Measurements from ENCODE around the gene DGCR8.

Gene DGCR8

DNA sequence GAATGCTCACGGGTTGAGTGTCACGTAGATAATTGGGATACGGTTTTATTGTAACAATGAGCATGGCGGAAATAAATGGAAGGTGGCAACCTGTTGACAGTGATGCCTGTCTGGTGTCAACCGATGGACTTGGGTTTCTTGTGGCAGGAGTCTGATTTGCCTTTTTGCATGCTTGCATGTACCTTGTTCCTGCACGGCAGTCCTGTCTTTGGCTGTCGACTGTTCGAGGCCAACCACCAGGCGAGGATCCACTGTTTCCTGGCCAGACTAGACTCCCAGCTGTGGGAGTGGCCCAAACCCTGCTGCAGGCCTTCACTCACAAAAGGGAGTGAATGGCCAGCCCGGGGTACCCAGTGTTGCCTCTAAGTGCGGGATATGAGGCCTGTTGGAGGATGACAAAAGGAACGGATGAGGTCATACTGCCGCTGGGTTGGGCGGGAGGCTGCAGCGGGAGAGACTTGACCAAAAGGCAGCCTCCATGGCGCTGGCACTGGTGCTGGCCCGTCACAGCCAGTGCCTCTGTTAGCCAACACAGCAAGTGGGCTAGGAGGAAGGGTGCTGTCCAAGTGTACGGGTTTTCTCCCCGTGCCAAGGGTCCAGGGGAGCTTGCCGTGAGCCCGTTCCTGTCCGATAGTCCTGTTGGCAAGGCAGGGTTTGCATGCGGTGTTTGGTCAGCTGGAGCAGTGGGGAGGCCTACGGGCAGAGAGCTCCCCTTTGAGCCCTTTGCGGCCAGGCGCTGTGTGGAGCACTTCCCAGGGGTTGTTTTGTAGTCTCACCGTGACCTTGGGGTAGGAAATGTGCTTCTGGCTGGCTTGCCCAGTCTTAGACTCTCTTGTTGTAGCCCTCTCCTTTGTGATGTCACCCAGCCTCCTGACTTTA is 974 bp downstream of the DGCR8 start:
- DNase-seq = peak; percentile 82
- peak overlapping the region; percentile 97 for H3K4ac ChIP-seq (ENCODE audit: low read depth, low read length)
- H3K4me3 ChIP-seq (ENCODE audit: low read length) = peak overlapping the region; percentile 100
- peak overlapping the region; percentile 100 for H3K9ac ChIP-seq (ENCODE audit: low read length)
- H4K5ac ChIP-seq (ENCODE audit: low read length) = no peak overlapping the region
- H3K27me3 ChIP-seq (ENCODE audit: insufficient read depth, low read length, poor library complexity) = no peaks in the 10 kb centered on the region
- H3K79me2 ChIP-seq (ENCODE audit: control insufficient read depth, insufficient read depth, low read length) = peaks cover 53% of the 10 kb centered on the region
- no peak overlapping the region for H2BK15ac ChIP-seq (replicated peaks; ENCODE audit: low read depth)
- H4K8ac ChIP-seq (ENCODE audit: low read depth, low read length) = no peak overlapping the region
- peak overlapping the region; percentile 99 for H3K56ac ChIP-seq (ENCODE audit: low read length)
- H3K18ac ChIP-seq (ENCODE audit: low read length) = peak overlapping the region; percentile 98
- H3K79me1 ChIP-seq (ENCODE audit: low read length) = peaks cover 25% of the 10 kb centered on the region
- peaks cover 5% of the 10 kb centered on the region for H3K36me3 ChIP-seq (ENCODE audit: control insufficient read depth, insufficient read depth, low read length)
- peak overlapping the region; percentile 95 for H3K27ac ChIP-seq (ENCODE audit: low read depth, low read length)
- WGBS (ENCODE audit: extremely low coverage, insufficient coverage, low lambda C conversion rate) = no CpG with 5 or more reads among the region's 27 CpGs
- peaks cover 18% of the 10 kb centered on the region for H3K4me1 ChIP-seq (ENCODE audit: control insufficient read depth, low read depth, low read length)
- H3K23ac ChIP-seq (ENCODE audit: low read length) = peak overlapping the region; percentile 96
- H3K4me2 ChIP-seq (ENCODE audit: low read length) = peak overlapping the region; percentile 97
- H2BK120ac ChIP-seq (ENCODE audit: low read depth, low read length) = no peak overlapping the region
- H2AK5ac ChIP-seq (ENCODE audit: low read length) = peak overlapping the region; percentile 97
- peak overlapping the region; percentile 35 for H2BK5ac ChIP-seq (ENCODE audit: low read length)

DNA sequence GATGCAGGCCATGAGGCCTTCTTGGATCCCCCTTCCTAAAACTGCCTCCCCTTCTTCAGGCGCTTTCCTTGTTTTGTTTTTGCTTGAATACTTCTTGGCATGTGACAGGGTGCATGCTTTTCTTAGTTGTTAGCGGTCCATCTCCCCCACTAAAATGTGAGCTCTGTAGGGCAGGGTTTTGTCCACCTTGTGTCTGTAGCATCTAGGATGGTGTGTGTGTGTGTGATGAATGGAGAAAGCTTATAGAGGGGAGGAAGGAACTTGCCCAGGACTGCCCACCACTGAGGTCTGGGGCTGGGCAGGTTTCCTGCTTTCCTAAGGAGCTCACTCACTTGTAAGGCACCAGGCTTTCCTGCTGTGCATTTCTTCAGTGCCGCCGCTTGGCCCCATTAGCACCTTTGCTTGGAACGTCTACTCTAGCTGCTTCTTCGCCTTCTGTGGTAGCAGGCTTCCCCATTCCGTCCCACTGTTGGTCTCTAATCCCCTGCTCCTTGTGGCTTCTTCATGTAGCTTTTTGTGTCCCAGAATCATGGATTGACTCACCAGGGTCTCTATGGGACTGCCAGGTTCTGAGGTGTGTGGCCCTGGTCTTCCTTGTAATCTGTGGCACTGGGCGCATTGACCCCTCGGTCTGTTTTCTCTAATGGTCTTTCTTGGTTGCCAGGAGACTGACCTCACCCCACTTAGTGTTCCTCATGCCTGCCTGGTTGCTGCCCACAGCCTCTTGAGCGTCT is 3.3 kb downstream of the DGCR8 start:
- H3K4me3 ChIP-seq (ENCODE audit: low read length) = no peak overlapping the region
- no peak overlapping the region for H2BK120ac ChIP-seq (ENCODE audit: low read depth, low read length)
- peaks cover 61% of the 10 kb centered on the region for H3K79me2 ChIP-seq (ENCODE audit: control insufficient read depth, insufficient read depth, low read length)
- peak overlapping the region; percentile 65 for H3K9ac ChIP-seq (ENCODE audit: low read length)
- H3K18ac ChIP-seq (ENCODE audit: low read length) = no peak overlapping the region
- peak overlapping the region; percentile 76 for H3K56ac ChIP-seq (ENCODE audit: low read length)
- WGBS (ENCODE audit: extremely low coverage, insufficient coverage, low lambda C conversion rate) = no CpG with 5 or more reads among the region's 10 CpGs
- peak; percentile 41 for DNase-seq
- H3K27ac ChIP-seq (ENCODE audit: low read depth, low read length) = no peak overlapping the region
- no peak overlapping the region for H2AK5ac ChIP-seq (ENCODE audit: low read length)
- H2BK15ac ChIP-seq (replicated peaks; ENCODE audit: low read depth) = no peak overlapping the region
- no peak overlapping the region for H4K5ac ChIP-seq (ENCODE audit: low read length)
- H3K4me1 ChIP-seq (ENCODE audit: control insufficient read depth, low read depth, low read length) = peaks cover 18% of the 10 kb centered on the region
- peaks cover 41% of the 10 kb centered on the region for H3K79me1 ChIP-seq (ENCODE audit: low read length)
- no peak overlapping the region for H2BK5ac ChIP-seq (ENCODE audit: low read length)
- no peaks in the 10 kb centered on the region for H3K27me3 ChIP-seq (ENCODE audit: insufficient read depth, low read length, poor library complexity)
- H3K4ac ChIP-seq (ENCODE audit: low read depth, low read length) = no peak overlapping the region
- no peak overlapping the region for H3K4me2 ChIP-seq (ENCODE audit: low read length)
- peaks cover 23% of the 10 kb centered on the region for H3K36me3 ChIP-seq (ENCODE audit: control insufficient read depth, insufficient read depth, low read length)
- H4K8ac ChIP-seq (ENCODE audit: low read depth, low read length) = no peak overlapping the region
- no peak overlapping the region for H3K23ac ChIP-seq (ENCODE audit: low read length)

DNA sequence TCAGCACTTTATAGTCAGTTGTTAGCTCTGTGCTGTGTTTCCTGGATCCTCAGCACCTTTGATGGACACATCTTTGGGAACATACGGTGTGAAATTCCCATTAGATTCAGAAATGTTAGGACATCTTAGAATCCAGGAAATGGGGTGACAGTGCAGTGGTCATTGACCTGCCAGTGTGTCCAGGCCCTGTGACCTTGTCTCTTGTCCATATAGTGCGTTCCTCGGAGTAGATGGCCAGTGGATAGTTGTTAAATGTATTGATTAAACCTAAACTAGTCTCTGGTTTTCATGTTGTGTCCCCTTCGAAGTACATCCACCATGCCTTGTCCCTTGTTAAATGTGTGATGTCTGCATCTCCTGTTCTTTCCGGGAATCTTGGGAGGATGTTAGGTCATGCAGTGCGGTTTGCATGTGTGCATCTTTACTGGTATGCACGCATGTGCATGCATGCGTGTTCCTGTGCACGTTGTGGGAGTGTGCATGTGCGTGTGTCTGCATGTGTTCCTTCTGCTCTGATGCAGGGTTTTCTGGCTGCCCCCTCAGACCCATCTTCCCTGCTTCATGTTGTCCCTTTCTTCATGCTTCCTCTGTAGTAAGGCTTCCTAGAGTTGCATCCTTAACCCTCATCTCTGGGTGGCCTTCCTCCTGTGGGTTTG is 4.0 kb downstream of the DGCR8 start:
- H2BK15ac ChIP-seq (replicated peaks; ENCODE audit: low read depth) = no peak overlapping the region
- H3K27me3 ChIP-seq (ENCODE audit: insufficient read depth, low read length, poor library complexity) = no peaks in the 10 kb centered on the region
- H3K9ac ChIP-seq (ENCODE audit: low read length) = peak overlapping the region; percentile 33
- no CpG with 5 or more reads among the region's 10 CpGs for WGBS (ENCODE audit: extremely low coverage, insufficient coverage, low lambda C conversion rate)
- no peak overlapping the region for H3K4ac ChIP-seq (ENCODE audit: low read depth, low read length)
- H3K23ac ChIP-seq (ENCODE audit: low read length) = no peak overlapping the region
- peaks cover 62% of the 10 kb centered on the region for H3K79me2 ChIP-seq (ENCODE audit: control insufficient read depth, insufficient read depth, low read length)
- no peak overlapping the region for H3K27ac ChIP-seq (ENCODE audit: low read depth, low read length)
- H3K36me3 ChIP-seq (ENCODE audit: control insufficient read depth, insufficient read depth, low read length) = peaks cover 25% of the 10 kb centered on the region
- no peak overlapping the region for H4K5ac ChIP-seq (ENCODE audit: low read length)
- peaks cover 43% of the 10 kb centered on the region for H3K79me1 ChIP-seq (ENCODE audit: low read length)
- no peak overlapping the region for H3K18ac ChIP-seq (ENCODE audit: low read length)
- H3K4me3 ChIP-seq (ENCODE audit: low read length) = no peak overlapping the region
- no peak overlapping the region for H4K8ac ChIP-seq (ENCODE audit: low read depth, low read length)
- H2AK5ac ChIP-seq (ENCODE audit: low read length) = no peak overlapping the region
- H2BK5ac ChIP-seq (ENCODE audit: low read length) = no peak overlapping the region
- peaks cover 18% of the 10 kb centered on the region for H3K4me1 ChIP-seq (ENCODE audit: control insufficient read depth, low read depth, low read length)
- DNase-seq = no peak
- H2BK120ac ChIP-seq (ENCODE audit: low read depth, low read length) = no peak overlapping the region
- peak overlapping the region; percentile 57 for H3K56ac ChIP-seq (ENCODE audit: low read length)
- no peak overlapping the region for H3K4me2 ChIP-seq (ENCODE audit: low read length)

DNA sequence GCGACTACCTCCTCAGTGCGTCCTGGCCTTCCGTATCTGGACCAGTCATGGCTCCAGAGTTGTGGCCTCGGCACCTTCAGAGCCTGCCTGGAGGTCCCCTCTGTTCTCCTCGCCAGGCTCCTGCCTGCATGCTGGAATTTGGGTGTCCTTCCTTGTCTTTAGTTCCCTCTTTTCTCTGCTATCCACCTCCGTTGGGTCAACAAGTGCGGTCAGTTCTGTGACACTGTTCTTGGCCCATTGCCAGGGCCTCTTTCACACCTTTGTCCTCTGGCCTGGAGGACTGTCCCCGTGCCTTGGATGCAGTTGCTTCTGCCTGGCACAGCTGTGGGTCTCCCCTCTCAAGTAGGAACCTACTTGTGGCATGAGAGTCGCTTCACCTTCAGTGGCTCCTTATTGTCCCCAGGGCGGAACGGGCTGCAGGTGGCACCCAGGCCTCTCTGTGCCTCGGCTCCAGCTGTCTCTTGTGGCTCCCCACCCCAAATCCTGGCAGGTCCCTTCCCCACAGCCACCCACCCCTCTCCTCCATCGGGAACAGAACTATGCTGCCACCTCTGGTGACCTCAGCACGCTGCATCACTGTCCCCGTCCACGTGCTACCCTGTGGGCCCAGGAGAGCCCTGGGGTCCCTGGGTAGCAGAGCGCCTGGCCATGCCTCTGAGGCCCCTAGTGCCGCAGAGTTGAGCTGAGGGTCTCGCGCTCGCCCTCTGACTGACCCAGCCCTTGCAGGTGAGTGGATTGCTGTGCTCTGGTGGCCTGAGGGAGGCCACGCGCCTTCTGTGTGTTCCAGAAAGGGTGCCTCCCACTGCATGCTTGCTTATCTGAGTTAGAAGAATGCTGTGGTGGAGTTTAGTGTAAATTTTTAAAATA is 4.7 kb downstream of the DGCR8 start:
- peak overlapping the region; percentile 79 for H3K9ac ChIP-seq (ENCODE audit: low read length)
- H3K4me1 ChIP-seq (ENCODE audit: control insufficient read depth, low read depth, low read length) = peaks cover 18% of the 10 kb centered on the region
- H4K8ac ChIP-seq (ENCODE audit: low read depth, low read length) = no peak overlapping the region
- peaks cover 45% of the 10 kb centered on the region for H3K79me1 ChIP-seq (ENCODE audit: low read length)
- no peak overlapping the region for H2BK5ac ChIP-seq (ENCODE audit: low read length)
- no peaks in the 10 kb centered on the region for H3K27me3 ChIP-seq (ENCODE audit: insufficient read depth, low read length, poor library complexity)
- no peak overlapping the region for H4K5ac ChIP-seq (ENCODE audit: low read length)
- peak overlapping the region; percentile 76 for H2AK5ac ChIP-seq (ENCODE audit: low read length)
- H3K27ac ChIP-seq (ENCODE audit: low read depth, low read length) = no peak overlapping the region
- WGBS (ENCODE audit: extremely low coverage, insufficient coverage, low lambda C conversion rate) = no CpG with 5 or more reads among the region's 23 CpGs
- H3K4me3 ChIP-seq (ENCODE audit: low read length) = no peak overlapping the region
- H3K4ac ChIP-seq (ENCODE audit: low read depth, low read length) = no peak overlapping the region
- peaks cover 31% of the 10 kb centered on the region for H3K36me3 ChIP-seq (ENCODE audit: control insufficient read depth, insufficient read depth, low read length)
- H3K56ac ChIP-seq (ENCODE audit: low read length) = peak overlapping the region; percentile 80
- no peak overlapping the region for H2BK15ac ChIP-seq (replicated peaks; ENCODE audit: low read depth)
- H3K4me2 ChIP-seq (ENCODE audit: low read length) = no peak overlapping the region
- DNase-seq = peak; percentile 68
- peaks cover 64% of the 10 kb centered on the region for H3K79me2 ChIP-seq (ENCODE audit: control insufficient read depth, insufficient read depth, low read length)
- H3K23ac ChIP-seq (ENCODE audit: low read length) = peak overlapping the region; percentile 80
- no peak overlapping the region for H3K18ac ChIP-seq (ENCODE audit: low read length)
- no peak overlapping the region for H2BK120ac ChIP-seq (ENCODE audit: low read depth, low read length)

DNA sequence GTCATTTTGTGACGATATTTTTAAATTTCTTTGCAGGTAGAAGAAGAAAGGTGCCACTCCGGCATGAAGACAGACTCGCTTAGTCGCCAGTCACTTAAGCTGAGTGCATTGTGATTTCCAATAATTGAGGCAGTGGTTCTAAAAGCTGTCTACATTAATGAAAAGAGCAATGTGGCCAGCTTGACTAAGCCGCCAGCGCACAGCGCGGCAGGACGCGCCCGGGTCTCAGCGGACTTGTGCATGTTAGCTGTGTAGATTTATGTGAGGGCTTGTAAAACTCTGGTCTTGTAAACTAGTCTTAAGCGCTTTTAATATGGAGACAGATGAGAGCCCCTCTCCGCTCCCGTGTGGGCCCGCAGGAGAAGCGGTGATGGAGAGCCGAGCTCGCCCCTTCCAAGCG is 5.6 kb downstream of the DGCR8 start:
- Histone ChIP-seq H3K18ac (ENCODE audit: low read length) (no peak overlapping the region), H3K23ac (ENCODE audit: low read length) (no peak overlapping the region), H2BK5ac (ENCODE audit: low read length) (no peak overlapping the region), H3K27ac (ENCODE audit: low read depth, low read length) (no peak overlapping the region), H3K9ac (ENCODE audit: low read length) (no peak overlapping the region), H3K79me2 (ENCODE audit: control insufficient read depth, insufficient read depth, low read length) (peaks cover 63% of the 10 kb centered on the region), H4K5ac (ENCODE audit: low read length) (no peak overlapping the region), H3K79me1 (ENCODE audit: low read length) (peaks cover 48% of the 10 kb centered on the region), H3K4me2 (ENCODE audit: low read length) (no peak overlapping the region), H3K4ac (ENCODE audit: low read depth, low read length) (no peak overlapping the region), H3K27me3 (ENCODE audit: insufficient read depth, low read length, poor library complexity) (no peaks in the 10 kb centered on the region), H2BK15ac (replicated peaks; ENCODE audit: low read depth) (no peak overlapping the region), H4K8ac (ENCODE audit: low read depth, low read length) (no peak overlapping the region), H3K4me3 (ENCODE audit: low read length) (no peak overlapping the region), H3K4me1 (ENCODE audit: control insufficient read depth, low read depth, low read length) (peaks cover 18% of the 10 kb centered on the region), H3K36me3 (ENCODE audit: control insufficient read depth, insufficient read depth, low read length) (peaks cover 36% of the 10 kb centered on the region), H2AK5ac (ENCODE audit: low read length) (no peak overlapping the region), H2BK120ac (ENCODE audit: low read depth, low read length) (no peak overlapping the region), H3K56ac (ENCODE audit: low read length) (no peak overlapping the region)
- WGBS (ENCODE audit: extremely low coverage, insufficient coverage, low lambda C conversion rate) = no CpG with 5 or more reads among the region's 20 CpGs
- no peak for DNase-seq

All from mesendoderm (in vitro differentiated cells).